Neural crest cell (in vitro differentiated cells): ENCODE data around the gene UBXN2A. TPM values are rescaled to one million over a fixed set of nuclear protein-coding genes. Genes with fewer than 3 reads are reported as not detected.

Experiments used
- DNase-seq: peaks from one replicate; pipeline ENCODE4 v3.0.0; 2021; ENCODE audit warnings: low read depth, mixed read lengths, low spot score
- H3K27ac Mint-ChIP-seq: one replicate; pipeline ENCODE4 v1.8.0; 2021; ENCODE audit warnings: mild to moderate bottlenecking, mixed read lengths; ENCODE audit not compliant: unreplicated experiment
- H3K27me3 Mint-ChIP-seq: 2 replicates; pipeline ENCODE4 v1.8.0; 2021; ENCODE audit warnings: low read depth, mild to moderate bottlenecking, mixed read lengths
- H3K36me3 Mint-ChIP-seq: 2 replicates; pipeline ENCODE4 v1.8.0; 2021; ENCODE audit warnings: low read depth, mild to moderate bottlenecking, mixed read lengths
- H3K4me1 Mint-ChIP-seq: 2 replicates; pipeline ENCODE4 v1.8.0; 2021; ENCODE audit warnings: mixed read lengths
- H3K4me3 Mint-ChIP-seq: one replicate; pipeline ENCODE4 v1.8.0; 2021; ENCODE audit warnings: mild to moderate bottlenecking, mixed read lengths
- H3K9me3 Mint-ChIP-seq: 2 replicates; pipeline ENCODE4 v1.8.0; 2021; ENCODE audit warnings: mixed read lengths
- total RNA-seq: library from RNA; stranded (reverse); gene quantifications from 2 replicates; pipeline ENCODE4 v1.2.1, GENCODE V29; 2021
- TF ChIP-seq, protein P1 (sequence below): fragments of 200-600 bp; sonication (generic); conservative IDR thresholded peaks from 2 replicates; pipeline ENCODE4 v1.5.0; 2021; ENCODE audit warnings: antibody characterized with exemption, mild to moderate bottlenecking

The UBXN2A gene
- total RNA-seq, 1 donor from 2014 or later = 29.8 TPM

DNA sequence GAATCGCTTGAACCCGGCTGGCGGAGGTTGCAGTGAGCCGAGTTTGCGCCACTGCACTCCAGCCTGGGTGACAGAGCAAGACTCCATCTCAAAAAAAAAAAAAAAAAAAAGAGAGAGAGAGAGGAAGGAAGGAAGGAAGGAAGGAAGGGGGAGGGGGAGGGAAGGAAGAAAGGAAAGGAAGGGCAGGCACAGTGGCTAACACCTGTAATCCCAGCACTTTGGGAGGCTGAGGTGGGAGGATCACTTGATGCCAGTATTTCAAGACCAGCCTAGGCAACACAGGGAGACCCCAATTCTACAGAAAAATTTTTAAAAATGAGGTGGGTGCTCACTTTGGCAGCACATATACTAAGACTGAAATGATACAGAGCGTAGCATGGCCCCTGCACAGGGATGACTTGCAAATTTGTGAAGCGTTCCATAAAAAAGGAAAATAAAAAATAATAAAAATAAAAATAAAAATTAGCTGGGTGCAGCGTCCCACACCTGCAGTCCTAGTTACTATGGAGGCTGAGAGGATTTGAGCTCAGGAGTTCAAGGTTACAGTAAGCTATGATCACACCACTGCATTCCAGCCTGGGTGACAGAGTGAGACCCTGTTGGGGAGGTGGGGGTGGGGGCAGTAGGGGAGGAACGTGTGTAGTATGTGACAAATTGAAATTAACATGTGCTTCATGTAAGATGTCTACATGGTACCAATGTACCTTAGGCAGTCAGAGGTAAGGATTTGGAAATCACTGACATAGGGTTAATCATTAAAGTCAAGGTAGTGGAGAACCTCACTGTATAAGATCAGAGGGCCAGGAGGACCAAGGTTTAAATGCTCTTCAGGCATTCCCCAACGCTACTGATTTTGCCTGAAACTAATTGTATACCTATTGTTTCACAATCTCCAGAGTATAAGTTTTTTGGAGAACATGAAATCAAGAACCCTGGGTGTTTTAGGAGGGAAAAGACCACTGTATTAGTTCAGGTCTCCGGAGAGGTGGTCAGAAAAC, 105.5 kb downstream of the UBXN2A start:
- no peak overlapping the region for H3K27ac Mint-ChIP-seq
- TF ChIP-seq, protein P1, sequence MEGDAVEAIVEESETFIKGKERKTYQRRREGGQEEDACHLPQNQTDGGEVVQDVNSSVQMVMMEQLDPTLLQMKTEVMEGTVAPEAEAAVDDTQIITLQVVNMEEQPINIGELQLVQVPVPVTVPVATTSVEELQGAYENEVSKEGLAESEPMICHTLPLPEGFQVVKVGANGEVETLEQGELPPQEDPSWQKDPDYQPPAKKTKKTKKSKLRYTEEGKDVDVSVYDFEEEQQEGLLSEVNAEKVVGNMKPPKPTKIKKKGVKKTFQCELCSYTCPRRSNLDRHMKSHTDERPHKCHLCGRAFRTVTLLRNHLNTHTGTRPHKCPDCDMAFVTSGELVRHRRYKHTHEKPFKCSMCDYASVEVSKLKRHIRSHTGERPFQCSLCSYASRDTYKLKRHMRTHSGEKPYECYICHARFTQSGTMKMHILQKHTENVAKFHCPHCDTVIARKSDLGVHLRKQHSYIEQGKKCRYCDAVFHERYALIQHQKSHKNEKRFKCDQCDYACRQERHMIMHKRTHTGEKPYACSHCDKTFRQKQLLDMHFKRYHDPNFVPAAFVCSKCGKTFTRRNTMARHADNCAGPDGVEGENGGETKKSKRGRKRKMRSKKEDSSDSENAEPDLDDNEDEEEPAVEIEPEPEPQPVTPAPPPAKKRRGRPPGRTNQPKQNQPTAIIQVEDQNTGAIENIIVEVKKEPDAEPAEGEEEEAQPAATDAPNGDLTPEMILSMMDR = no peak
- H3K36me3 Mint-ChIP-seq = no peaks in the 10 kb centered on the region
- H3K4me1 Mint-ChIP-seq = peaks cover 26% of the 10 kb centered on the region
- no peaks in the 10 kb centered on the region for H3K9me3 Mint-ChIP-seq
- no peaks in the 10 kb centered on the region for H3K27me3 Mint-ChIP-seq
- H3K4me3 Mint-ChIP-seq = peak overlapping the region; percentile 71
- no peak for DNase-seq

GRCh38 chr2:24046599-24046929, 106.3 kb downstream of the UBXN2A start:
- H3K36me3 Mint-ChIP-seq = no peaks in the 10 kb centered on the region
- DNase-seq = no peak
- H3K27me3 Mint-ChIP-seq = no peaks in the 10 kb centered on the region
- H3K27ac Mint-ChIP-seq = no peak overlapping the region
- no peak overlapping the region for H3K4me3 Mint-ChIP-seq
- H3K4me1 Mint-ChIP-seq = peaks cover 26% of the 10 kb centered on the region
- TF ChIP-seq, protein P1 = no peak
- no peaks in the 10 kb centered on the region for H3K9me3 Mint-ChIP-seq

GRCh38 chr2:24046930-24047702, 106.9 kb downstream of the UBXN2A start, which contains the start of gene WDCP:
WDCP (minus strand) TSS chr2:24047391; CDS start chr2:24039494, 7,897 bp downstream.
- TF ChIP-seq, protein P1 = no peak
- Mint-ChIP-seq H3K27me3 (no peaks in the 10 kb centered on the region), H3K9me3 (no peaks in the 10 kb centered on the region), H3K4me3 (no peak within 1 kb of the TSS), H3K27ac (peak within 1 kb of the TSS; percentile 96), H3K4me1 (peaks cover 26% of the 10 kb centered on the region), H3K36me3 (no peaks in the 10 kb centered on the region)
- peak; percentile 78 for DNase-seq

DNA sequence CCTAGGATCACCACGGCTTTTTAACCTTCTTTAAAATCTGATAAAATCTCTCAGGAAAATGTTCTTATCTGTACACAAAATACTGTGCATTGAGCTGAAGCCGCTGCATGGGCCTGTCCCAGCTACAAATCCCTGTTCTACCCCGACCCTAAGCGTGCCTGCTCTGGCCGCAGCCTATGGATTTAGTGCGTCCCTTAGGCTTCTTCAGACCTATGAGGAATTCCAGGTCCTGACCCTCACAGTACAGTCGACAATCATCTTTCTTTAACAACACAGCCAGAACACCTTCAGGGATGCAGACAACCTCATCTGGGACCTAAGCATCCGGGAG, 107.4 kb downstream of the UBXN2A start:
- H3K27ac Mint-ChIP-seq = no peak overlapping the region
- no peak overlapping the region for H3K4me3 Mint-ChIP-seq
- DNase-seq = no peak
- TF ChIP-seq, protein P1 = no peak
- H3K27me3 Mint-ChIP-seq = no peaks in the 10 kb centered on the region
- peaks cover 26% of the 10 kb centered on the region for H3K4me1 Mint-ChIP-seq
- no peaks in the 10 kb centered on the region for H3K9me3 Mint-ChIP-seq
- H3K36me3 Mint-ChIP-seq = no peaks in the 10 kb centered on the region

DNA sequence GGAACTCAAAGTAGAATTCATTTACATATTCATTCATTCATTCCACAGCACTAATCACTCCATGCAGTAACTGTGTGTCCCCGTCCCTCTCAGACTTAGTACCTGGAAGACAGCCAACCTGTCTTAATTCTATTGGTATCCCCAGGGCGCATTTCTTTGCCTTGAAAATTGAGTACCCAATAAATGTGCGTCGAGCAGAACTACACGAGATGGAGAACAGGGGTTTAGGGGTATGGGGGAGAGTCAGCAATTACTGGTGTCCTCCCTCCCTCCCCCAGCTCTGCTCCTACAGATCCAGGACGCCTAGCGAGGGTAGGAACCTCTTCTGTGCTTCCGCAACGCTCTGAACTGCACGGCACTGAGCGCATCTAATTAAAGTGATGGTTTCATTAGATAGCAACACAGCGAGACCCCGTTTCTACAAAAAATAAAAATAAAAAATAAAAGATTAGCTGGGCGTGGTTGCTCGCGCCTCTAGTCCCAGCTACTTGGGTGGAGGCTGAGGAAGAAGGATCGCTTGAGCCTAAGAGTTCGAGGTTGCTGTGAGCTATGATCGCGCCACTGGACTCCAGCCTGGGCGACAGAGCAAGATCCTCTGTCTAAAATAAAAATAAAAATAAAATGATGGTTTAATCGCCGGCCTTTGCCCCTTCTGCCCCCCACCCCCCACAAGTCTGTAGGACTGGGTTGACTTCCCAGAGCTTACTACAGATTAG, 108.7 kb downstream of the UBXN2A start:
- peaks cover 26% of the 10 kb centered on the region for H3K4me1 Mint-ChIP-seq
- no peak overlapping the region for H3K4me3 Mint-ChIP-seq
- H3K27ac Mint-ChIP-seq = no peak overlapping the region
- TF ChIP-seq, protein P1 = no peak
- H3K36me3 Mint-ChIP-seq = no peaks in the 10 kb centered on the region
- no peaks in the 10 kb centered on the region for H3K9me3 Mint-ChIP-seq
- DNase-seq = no peak
- no peaks in the 10 kb centered on the region for H3K27me3 Mint-ChIP-seq
